T-helper 2 cell treated with Interferon-gamma antibody and Interleukin-4, amounts not matched to agents 100 ng/mL and 5 ng/mL, for 36 hours (primary cell): Measurements from ENCODE around the gene NRG3. TPM values are rescaled to one million over a fixed set of nuclear protein-coding genes. Genes with fewer than 3 reads are reported as not detected.

ENCODE experiments used
- intact Hi-C: fragments of 100-400 bp; cut with micrococcal nuclease; formaldehyde crosslinking; loops from one replicate; pipeline ENCODE4 v1.15.1; 2023
- total RNA-seq: library from RNA; stranded (reverse); gene quantifications from 2 replicates; pipeline ENCODE4 v1.2.3, GENCODE V29; 2022

NRG3 gene
- total RNA-seq, 1 donor from 2014 or later: not detected

- intact Hi-C loops: no loop called here
Observed at GRCh38 chr10:82564353-82565196, 689.6 kb downstream of the NRG3 start.

- intact Hi-C loops: no loop called here
Observed at GRCh38 chr10:82565197-82565575, 690.2 kb downstream of the NRG3 start.

GRCh38 chr10:82572744-82573143, 697.8 kb downstream of the NRG3 start:
- intact Hi-C loops: no loop called here

- intact Hi-C loops: no loop called here
Observed at GRCh38 chr10:82574081-82574480, 699.1 kb downstream of the NRG3 start.

GRCh38 chr10:82575318-82575717, 700.3 kb downstream of the NRG3 start:
- intact Hi-C loops: no loop called here

- intact Hi-C loops: no loop called here
Observed at GRCh38 chr10:82576093-82576492, 701.1 kb downstream of the NRG3 start.

- intact Hi-C loops: no loop called here
Observed at GRCh38 chr10:82581940-82582339, 706.9 kb downstream of the NRG3 start.

- intact Hi-C loops: no loop called here
Observed at GRCh38 chr10:82591421-82591820, 716.4 kb downstream of the NRG3 start.

GRCh38 chr10:82597840-82598239, 722.8 kb downstream of the NRG3 start:
- intact Hi-C loops: no loop called here

- intact Hi-C loops: no loop called here
Observed at GRCh38 chr10:82609845-82610244, 734.9 kb downstream of the NRG3 start.

- intact Hi-C loops: no loop called here
Observed at GRCh38 chr10:82618007-82618406, 743.0 kb downstream of the NRG3 start.

GRCh38 chr10:82621680-82622079, 746.7 kb downstream of the NRG3 start:
- intact Hi-C loops: no loop called here

- intact Hi-C loops: no loop called here
Observed at GRCh38 chr10:82622479-82622878, 747.5 kb downstream of the NRG3 start.

GRCh38 chr10:82625512-82626189, 750.7 kb downstream of the NRG3 start:
- intact Hi-C loops: no loop called here

GRCh38 chr10:82628373-82628772, 753.4 kb downstream of the NRG3 start:
- intact Hi-C loops: no loop called here

GRCh38 chr10:82643076-82643475, 768.1 kb downstream of the NRG3 start:
- intact Hi-C loops: no loop called here

- intact Hi-C loops: no loop called here
Observed at GRCh38 chr10:82643601-82644000, 768.6 kb downstream of the NRG3 start.

- intact Hi-C loops: no loop called here
Observed at GRCh38 chr10:82645221-82645620, 770.2 kb downstream of the NRG3 start.

- intact Hi-C loops: no loop called here
Observed at GRCh38 chr10:82653244-82654155, 778.5 kb downstream of the NRG3 start.

- intact Hi-C loops: no loop called here
Observed at GRCh38 chr10:82660205-82660604, 785.2 kb downstream of the NRG3 start.

- intact Hi-C loops: no loop called here
Observed at GRCh38 chr10:82660986-82661385, 786.0 kb downstream of the NRG3 start.

GRCh38 chr10:82661701-82662100, 786.7 kb downstream of the NRG3 start:
- intact Hi-C loops: no loop called here
